Measurements from ENCODE around the gene CST7. TPM values are rescaled to one million over a fixed set of nuclear protein-coding genes. Genes with fewer than 3 reads are reported as not detected.
A peak's percentile ranks its signal among the peaks of the same experiment; 100 is the strongest.

The CST7 gene
- total RNA-seq, 2 donors from 2014 or later = 0.47 to 1.1 TPM

- Histone ChIP-seq H3K36me3 (no peaks in the 10 kb centered on the region), H3K27me3 (no peaks in the 10 kb centered on the region), H3K27ac (no peak overlapping the region), H3K4me1 (no peaks in the 10 kb centered on the region), H3K9ac (ENCODE audit: low read depth in 2 of 2, low read length in 2 of 2) (no peak overlapping the region), H3K4me3 (no peak overlapping the region), H3K9me3 (no peaks in the 10 kb centered on the region)
- TF ChIP-seq, protein P1, sequence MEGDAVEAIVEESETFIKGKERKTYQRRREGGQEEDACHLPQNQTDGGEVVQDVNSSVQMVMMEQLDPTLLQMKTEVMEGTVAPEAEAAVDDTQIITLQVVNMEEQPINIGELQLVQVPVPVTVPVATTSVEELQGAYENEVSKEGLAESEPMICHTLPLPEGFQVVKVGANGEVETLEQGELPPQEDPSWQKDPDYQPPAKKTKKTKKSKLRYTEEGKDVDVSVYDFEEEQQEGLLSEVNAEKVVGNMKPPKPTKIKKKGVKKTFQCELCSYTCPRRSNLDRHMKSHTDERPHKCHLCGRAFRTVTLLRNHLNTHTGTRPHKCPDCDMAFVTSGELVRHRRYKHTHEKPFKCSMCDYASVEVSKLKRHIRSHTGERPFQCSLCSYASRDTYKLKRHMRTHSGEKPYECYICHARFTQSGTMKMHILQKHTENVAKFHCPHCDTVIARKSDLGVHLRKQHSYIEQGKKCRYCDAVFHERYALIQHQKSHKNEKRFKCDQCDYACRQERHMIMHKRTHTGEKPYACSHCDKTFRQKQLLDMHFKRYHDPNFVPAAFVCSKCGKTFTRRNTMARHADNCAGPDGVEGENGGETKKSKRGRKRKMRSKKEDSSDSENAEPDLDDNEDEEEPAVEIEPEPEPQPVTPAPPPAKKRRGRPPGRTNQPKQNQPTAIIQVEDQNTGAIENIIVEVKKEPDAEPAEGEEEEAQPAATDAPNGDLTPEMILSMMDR (IDR thresholded peaks at IDR 0.05) = no peak
- DNase-seq = no peak
- intact Hi-C loops (cut with DNase I) = no loop called here
These were observed 21.0 kb downstream of the CST7 start for GRCh38 chr20:24970030-24970553.

GRCh38 chr20:24970754-24971153, 21.7 kb downstream of the CST7 start:
- intact Hi-C loops (cut with DNase I) = no loop called here
- DNase-seq = no peak
- no peaks in the 10 kb centered on the region for H3K4me1 ChIP-seq
- H3K4me3 ChIP-seq = no peak overlapping the region
- H3K27me3 ChIP-seq = no peaks in the 10 kb centered on the region
- H3K9me3 ChIP-seq = no peaks in the 10 kb centered on the region
- no peak overlapping the region for H3K27ac ChIP-seq
- no peaks in the 10 kb centered on the region for H3K36me3 ChIP-seq
- TF ChIP-seq, protein P1 (IDR thresholded peaks at IDR 0.05) = no peak
- no peak overlapping the region for H3K9ac ChIP-seq (ENCODE audit: low read depth in 2 of 2, low read length in 2 of 2)

GRCh38 chr20:24971376-24972101, 22.5 kb downstream of the CST7 start:
- DNase-seq = no peak
- Histone ChIP-seq H3K27me3 (no peaks in the 10 kb centered on the region), H3K9me3 (no peaks in the 10 kb centered on the region), H3K4me1 (no peaks in the 10 kb centered on the region), H3K4me3 (no peak overlapping the region), H3K9ac (ENCODE audit: low read depth in 2 of 2, low read length in 2 of 2) (no peak overlapping the region), H3K27ac (no peak overlapping the region), H3K36me3 (no peaks in the 10 kb centered on the region)
- TF ChIP-seq, protein P1 (IDR thresholded peaks at IDR 0.05) = no peak
- intact Hi-C loops (cut with DNase I) = no loop called here

DNA sequence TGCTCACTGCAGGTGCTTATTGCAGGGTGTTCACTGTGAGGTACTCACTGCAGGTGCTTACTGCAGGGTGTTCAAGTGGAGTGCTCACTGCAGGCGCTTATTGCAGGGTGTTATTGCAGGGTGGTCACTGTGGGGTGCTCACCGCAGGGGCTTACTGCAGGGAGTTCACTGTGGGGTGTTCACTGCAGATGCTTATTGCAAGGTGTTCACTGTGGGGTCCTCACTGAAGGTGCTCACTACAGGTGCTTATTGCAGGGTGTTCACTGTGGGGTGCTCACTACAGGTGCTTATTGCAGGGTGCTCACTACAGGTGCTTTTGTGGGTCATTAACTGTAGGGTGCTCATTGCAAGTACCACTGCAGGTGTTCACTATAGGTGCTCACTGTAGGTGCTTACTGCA, 23.3 kb downstream of the CST7 start:
- Histone ChIP-seq H3K9me3 (no peaks in the 10 kb centered on the region), H3K4me1 (no peaks in the 10 kb centered on the region), H3K9ac (ENCODE audit: low read depth in 2 of 2, low read length in 2 of 2) (no peak overlapping the region), H3K36me3 (no peaks in the 10 kb centered on the region), H3K27ac (no peak overlapping the region), H3K4me3 (no peak overlapping the region), H3K27me3 (no peaks in the 10 kb centered on the region)
- DNase-seq = peak; percentile 10
- TF ChIP-seq, protein P1 (IDR thresholded peaks at IDR 0.05) = no peak
- intact Hi-C loops (cut with DNase I) = no loop called here

- Histone ChIP-seq H3K9ac (ENCODE audit: low read depth in 2 of 2, low read length in 2 of 2) (no peak overlapping the region), H3K36me3 (no peaks in the 10 kb centered on the region), H3K27me3 (no peaks in the 10 kb centered on the region), H3K27ac (no peak overlapping the region), H3K4me1 (no peaks in the 10 kb centered on the region), H3K4me3 (no peak overlapping the region), H3K9me3 (no peaks in the 10 kb centered on the region)
- DNase-seq = no peak
- intact Hi-C loops (cut with DNase I) = no loop called here
- TF ChIP-seq, protein P1 (IDR thresholded peaks at IDR 0.05) = no peak
These were observed 28.3 kb downstream of the CST7 start for GRCh38 chr20:24977336-24977735.

All from colonic mucosa (tissue), 4 donors.